Heart left ventricle (tissue), 13 donors: ENCODE measurements around the gene TAF11L6.
"Not testable (repeated sequence)": the region's sequence is repeated elsewhere in the genome, so short reads cannot be mapped to it uniquely, and the experiment has no call there.

Experiments
- POLR2A ChIP-seq, 2 donors: fragments of 450-650 bp; IDR thresholded peaks; one replicate each; pipeline ENCODE4 v1.6.1; 2017; ENCODE audit warnings: antibody characterized with exemption in 2 of 2, mild to moderate bottlenecking in 2 of 2, moderate library complexity in 2 of 2
- TF ChIP-seq, protein P1 (sequence below), 12 donors: fragments of 200-600 bp; sonication (generic) in 4 of 12; IDR thresholded peaks; one replicate each; pipeline versions ENCODE4 v1.5.0 to v1.8.0; 2018 to 2022; ENCODE audit warnings: antibody characterized with exemption in 12 of 12, mild to moderate bottlenecking in 5 of 12
- donor health status: ischemic (EF 13 %, LVEDD 7.1; RV severe dilation, severe dysfunction).
- donor health status: DM: no; HTN: yes; CAD: no.
- donor health status: DM: no; HTN: no; CAD: no.
- donor health status: ischemic (EF 25% LVEDD 6.9; RV normal size, moderate dysfunction).
- donor health status: ischemic (EF 25% LVEDD 5.7; RV mildly dilated, moderate dysfunction).
- donor health status: ischemic (EF 35%, LVEDD 5.7; RV mildly dilated, moderate dysfunction).
- donor health status: nonischemic (EF 11% LVEDD 7.7; RV severe dilation, severe dysfunction).
- donor health status: DM: yes; HTN: yes; CAD: no.
- donor health status: PGD.
- donor health status: ischemic (EF 29% LVEDD 5.4; RV normal size, mild dysfunction).
- donor health status: nonischemic (EF 23%, LVEDD 6.1; RV moderate dilation, normal function).

DNA sequence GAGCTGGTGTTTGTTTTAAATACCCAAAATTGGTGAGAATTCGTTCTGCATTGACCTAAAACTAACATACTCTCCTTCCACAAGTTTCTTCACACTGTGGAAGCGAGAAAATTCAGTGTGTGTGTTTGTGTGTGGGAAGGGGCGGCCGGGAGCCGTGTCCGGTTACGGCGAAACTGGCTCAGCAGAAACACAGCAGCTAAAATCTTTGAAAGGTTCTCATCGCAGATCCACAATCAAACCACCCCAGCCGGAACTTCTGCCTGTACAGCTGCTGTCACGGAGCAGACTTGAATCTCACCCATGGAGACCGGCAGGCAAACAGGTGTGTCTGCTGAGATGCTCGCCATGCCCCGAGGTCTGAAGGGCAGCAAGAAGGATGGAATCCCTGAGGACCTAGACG, at the start of gene TAF11L6:
- TF ChIP-seq, protein P1, sequence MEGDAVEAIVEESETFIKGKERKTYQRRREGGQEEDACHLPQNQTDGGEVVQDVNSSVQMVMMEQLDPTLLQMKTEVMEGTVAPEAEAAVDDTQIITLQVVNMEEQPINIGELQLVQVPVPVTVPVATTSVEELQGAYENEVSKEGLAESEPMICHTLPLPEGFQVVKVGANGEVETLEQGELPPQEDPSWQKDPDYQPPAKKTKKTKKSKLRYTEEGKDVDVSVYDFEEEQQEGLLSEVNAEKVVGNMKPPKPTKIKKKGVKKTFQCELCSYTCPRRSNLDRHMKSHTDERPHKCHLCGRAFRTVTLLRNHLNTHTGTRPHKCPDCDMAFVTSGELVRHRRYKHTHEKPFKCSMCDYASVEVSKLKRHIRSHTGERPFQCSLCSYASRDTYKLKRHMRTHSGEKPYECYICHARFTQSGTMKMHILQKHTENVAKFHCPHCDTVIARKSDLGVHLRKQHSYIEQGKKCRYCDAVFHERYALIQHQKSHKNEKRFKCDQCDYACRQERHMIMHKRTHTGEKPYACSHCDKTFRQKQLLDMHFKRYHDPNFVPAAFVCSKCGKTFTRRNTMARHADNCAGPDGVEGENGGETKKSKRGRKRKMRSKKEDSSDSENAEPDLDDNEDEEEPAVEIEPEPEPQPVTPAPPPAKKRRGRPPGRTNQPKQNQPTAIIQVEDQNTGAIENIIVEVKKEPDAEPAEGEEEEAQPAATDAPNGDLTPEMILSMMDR (IDR thresholded peaks at IDR 0.05): not testable (repeated sequence)
- not testable (repeated sequence) for TF ChIP-seq POLR2A (IDR thresholded peaks at IDR 0.05)
